Stimulated activated naive CD4-positive, alpha-beta T cell treated with Interleukin-2 at 50 U/mL for 16 hours (primary cell): ENCODE data around the gene PANX1.

Source experiments
- DNase-seq: peaks from one replicate; lab custom pipeline; 2025; lab: John Stamatoyannopoulos, UW

The PANX1 gene

GRCh38 chr11:94185416-94186084, 56.9 kb downstream of the PANX1 start:
- no peak for DNase-seq

DNA sequence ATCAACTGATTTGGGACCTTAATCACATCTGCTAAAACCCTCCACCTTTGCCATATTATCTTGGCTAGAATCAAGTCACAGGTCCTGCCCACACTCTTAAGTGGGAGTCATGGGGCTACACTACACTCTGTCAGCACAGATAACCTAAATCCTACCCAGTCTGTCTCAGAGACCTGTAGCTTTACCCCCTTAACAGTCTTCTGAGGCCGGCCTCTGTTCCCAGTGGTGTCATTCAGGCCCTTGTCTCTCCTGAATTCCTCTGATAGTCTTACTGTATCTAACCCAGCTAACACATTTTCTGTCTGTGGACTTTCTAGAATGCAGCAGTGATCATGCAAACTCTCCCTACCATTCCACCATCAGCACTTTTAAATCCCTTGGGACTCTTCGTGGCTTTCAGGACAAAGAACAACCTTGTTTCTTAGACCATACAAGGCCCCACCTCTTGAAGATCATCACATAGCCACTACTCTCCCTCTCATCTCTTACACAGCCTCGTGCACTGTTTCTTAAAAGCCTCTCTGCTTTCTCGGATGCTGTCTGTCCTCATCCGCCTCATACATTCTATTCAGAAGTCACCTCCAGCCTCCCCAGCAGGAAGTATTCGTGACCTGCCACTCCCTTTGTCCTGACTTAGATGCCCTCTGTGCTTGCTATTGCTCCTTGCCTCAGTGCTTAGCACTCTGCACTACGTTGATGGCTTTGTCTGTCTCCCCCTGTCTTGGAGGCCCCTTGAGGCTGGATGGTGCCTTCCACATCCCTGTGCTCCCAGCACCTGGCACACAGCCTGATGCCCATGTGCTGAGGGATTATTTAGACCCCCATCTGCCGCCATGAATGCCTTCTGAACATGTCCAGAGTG, 57.9 kb downstream of the PANX1 start:
- no peak for DNase-seq

- DNase-seq, result no peak
Measured at GRCh38 chr11:94193288-94193687, 64.6 kb downstream of the PANX1 start.

- no peak for DNase-seq
Measured at GRCh38 chr11:94194712-94195111, 66.1 kb downstream of the PANX1 start.

DNA sequence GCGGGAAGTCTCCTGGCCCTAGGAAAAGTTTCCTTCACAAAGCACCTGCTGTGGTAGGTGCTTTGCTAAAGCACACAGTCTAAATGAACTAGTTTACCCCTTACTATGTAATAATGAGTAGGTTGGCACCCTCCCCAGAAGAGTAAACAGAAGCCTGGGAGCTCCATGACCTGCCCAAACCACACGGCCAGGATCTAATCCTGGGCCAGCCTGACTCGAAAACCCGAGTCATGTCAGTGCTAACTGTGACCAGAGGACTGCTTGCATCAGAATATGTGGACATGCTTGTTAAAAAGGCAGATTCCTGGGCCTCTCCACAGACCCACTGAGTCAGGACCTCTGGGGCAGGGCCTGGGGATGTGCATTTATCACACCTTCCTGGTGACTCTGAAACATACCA, 67.7 kb downstream of the PANX1 start:
- DNase-seq, result no peak

DNA sequence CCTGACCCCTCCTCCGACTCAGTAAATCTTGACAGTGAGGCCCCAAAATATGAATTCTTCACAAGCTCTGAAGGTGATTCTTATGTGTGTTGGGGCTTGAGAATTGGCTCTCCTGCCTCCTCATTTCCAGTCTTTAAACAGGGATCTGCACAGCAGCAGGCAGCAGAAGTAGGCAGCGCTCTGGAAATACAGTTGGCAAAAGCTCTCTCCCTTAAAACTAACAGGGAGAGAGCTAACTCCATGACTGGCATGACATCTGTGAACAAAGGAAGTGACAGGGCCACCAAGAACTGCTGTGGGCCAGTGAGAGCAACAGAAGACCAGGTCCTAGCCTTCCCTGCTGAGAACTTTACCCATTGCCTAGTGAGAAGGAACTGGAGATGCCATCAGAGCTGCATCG, 70.1 kb downstream of the PANX1 start:
- DNase-seq, result no peak

DNA sequence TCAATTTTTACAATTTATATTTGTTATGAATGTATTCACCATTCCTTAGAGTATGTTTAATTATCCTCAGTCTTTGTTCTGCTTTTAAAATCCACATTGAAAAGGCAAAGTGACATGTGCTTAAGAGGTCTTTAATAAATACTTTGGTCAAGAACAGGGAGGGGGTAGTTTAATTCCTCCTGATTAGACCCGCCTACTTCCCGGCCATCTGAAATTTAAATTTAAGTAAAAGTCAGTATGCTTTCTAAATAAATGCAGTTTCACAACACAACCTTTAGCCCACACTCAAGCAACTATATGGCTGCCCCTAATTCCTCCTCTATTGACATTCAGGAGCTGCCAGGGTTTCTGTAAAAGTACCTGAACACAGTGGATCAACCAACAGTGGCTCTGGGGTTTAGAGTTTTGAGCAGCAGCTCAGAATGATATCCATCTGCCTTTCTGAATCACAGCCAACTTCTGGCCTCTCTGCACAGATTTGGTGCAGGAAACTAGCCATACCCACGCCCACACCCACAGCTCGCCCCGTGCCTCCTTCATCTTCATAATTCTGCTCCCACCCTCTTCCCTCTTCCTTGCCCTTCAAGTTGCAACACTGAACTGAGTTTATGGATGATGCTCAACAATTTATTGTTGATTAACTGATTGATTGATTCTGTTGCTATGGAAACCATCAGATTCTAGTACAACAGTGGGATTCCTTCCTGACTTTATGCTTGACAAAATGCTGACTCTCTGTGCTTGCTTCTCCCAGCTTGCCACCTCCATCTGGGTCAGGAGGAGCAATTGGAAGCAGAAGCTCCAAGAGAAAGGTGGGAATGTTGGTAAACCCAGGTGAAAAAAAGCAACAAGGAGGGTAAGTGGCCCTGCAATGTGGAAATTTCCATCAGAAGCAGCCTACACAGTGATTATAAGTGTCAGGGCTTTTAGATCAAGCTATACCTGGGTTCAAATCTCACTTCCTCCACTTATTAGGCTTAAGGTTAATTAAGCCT, 70.8 kb downstream of the PANX1 start:
- no peak for DNase-seq

GRCh38 chr11:94201004-94201465, 72.4 kb downstream of the PANX1 start:
- no peak for DNase-seq

GRCh38 chr11:94203070-94203469, 74.4 kb downstream of the PANX1 start:
- DNase-seq, result no peak

- no peak for DNase-seq
Measured at GRCh38 chr11:94211261-94211830, 82.7 kb downstream of the PANX1 start.

DNA sequence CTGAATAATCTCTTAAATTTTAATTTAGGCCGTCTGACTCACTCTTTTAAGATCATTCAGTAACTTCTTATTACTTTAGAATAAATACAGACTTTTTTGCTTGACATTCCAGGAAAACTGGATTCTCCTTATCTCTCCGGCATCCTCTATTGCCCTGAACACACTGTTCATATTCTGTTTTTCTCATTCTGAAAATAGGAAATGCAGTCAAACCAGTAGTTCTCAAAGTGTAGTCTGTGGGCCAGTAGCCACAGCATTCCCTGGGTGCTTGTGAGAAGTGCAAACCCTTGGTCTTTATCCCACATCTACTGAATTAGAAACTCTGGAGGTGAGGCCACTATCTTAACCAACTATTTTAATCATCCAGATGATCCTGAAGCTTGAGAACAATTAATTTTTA, 84.3 kb downstream of the PANX1 start:
- DNase-seq, result no peak

DNA sequence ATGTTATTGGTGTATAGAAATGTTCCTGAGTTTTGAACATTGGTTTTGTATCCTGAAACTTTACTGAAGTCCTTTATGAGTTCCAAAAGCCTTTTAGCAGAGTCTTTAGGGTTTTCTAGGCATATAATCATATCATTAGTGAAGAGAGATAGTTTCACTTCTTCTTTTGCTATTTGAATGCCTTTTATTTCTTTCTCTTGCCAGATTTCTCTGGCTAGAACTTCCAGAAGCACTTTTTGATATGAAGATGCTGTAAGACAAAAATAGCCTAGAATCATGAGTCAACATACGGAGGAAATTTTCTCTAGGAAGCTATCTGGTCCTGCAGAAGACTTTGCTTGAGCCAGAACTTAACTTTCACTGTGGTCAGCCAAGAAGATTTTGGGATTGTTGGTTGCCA, 89.1 kb downstream of the PANX1 start:
- no peak for DNase-seq

GRCh38 chr11:94218372-94218771, 89.7 kb downstream of the PANX1 start:
- DNase-seq, result no peak

DNA sequence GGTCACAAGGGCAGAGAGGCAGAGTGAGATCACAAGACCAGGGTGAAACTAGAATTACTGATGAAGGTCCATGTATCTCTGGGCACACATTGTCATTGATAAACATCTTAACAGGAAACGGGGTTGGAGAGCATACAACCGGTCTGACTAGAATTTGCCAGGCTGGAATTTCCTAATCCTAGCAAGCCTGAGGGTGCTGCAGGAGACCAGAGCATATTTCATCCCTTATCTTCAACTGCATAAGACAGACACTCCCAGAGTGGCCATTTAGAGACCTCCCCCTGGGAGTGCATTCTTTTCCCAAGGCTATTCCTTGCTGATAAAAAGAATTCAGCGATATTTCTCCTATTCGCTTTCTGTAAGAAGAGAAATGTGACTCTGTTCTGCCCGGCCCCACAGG, 91.1 kb downstream of the PANX1 start:
- DNase-seq, result no peak

DNA sequence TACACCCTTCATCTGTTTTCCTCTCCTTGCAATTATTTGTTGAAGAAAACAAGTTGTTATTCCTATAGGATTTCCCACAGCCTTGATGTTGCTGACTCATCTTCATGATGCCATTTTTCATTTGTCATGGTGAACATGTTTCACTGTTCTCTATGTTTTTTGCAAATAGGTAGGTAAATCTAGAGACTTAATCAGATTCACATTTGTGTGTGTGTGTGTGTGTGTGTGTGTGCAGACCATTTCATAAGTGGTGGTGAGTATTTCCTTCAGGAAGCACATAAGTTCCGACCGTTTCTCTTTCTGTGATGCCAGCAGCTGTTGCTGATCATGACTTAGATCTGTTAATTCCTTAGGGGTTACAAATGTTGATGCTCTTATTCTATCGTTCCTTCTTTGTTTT, 95.4 kb downstream of the PANX1 start:
- no peak for DNase-seq
